ENCODE measurements around the gene ZDHHC8. TPM values are rescaled to one million over a fixed set of nuclear protein-coding genes. Genes with fewer than 3 reads are reported as not detected.

The ZDHHC8 gene
- total RNA-seq, 2 experiments from 2014 or later, result 44.5 to 44.8 TPM

DNA sequence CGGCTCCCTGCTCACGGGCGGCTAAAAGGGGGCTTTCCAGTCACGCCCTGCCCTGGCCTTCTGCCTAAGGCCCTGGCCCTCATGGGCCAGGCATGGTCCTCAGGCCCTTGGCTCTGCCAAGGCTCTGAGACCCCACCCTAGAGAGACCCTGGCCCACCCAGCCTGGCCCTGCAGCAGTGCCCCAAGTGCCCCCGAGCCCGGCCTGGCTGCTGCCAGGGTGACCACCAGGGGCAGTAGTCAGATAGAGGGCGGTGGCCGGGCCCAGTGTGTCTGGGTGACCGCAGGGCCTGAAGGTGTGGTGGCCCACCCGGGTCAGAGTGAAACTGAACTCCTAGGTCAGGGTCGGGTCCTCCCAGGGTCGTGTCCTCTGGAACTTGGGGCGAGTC is 48.6 kb downstream of the ZDHHC8 start:
- intact Hi-C loops (cut with micrococcal nuclease), result no loop called here

DNA sequence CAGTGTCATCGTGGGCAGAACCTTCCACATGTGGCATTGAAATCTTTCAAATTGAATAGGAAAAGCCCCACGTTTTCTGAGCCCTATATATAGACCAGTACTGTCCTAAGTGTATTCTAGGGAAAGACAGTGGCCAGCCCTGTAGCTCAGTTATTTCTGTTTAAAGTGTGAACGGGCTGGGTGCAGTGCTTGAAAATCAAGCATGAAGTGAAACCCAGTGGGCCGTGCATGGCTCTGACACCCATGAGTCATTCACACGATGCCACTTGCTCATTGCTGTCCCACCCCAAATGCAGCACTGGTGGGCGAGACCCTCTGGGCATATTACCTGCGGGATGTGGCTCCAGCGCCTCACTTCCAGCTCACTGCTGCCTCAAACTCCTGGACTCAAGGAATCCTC is 49.0 kb downstream of the ZDHHC8 start:
- ATAC-seq, result peak; percentile 42
- TF ChIP-seq, protein P1, sequence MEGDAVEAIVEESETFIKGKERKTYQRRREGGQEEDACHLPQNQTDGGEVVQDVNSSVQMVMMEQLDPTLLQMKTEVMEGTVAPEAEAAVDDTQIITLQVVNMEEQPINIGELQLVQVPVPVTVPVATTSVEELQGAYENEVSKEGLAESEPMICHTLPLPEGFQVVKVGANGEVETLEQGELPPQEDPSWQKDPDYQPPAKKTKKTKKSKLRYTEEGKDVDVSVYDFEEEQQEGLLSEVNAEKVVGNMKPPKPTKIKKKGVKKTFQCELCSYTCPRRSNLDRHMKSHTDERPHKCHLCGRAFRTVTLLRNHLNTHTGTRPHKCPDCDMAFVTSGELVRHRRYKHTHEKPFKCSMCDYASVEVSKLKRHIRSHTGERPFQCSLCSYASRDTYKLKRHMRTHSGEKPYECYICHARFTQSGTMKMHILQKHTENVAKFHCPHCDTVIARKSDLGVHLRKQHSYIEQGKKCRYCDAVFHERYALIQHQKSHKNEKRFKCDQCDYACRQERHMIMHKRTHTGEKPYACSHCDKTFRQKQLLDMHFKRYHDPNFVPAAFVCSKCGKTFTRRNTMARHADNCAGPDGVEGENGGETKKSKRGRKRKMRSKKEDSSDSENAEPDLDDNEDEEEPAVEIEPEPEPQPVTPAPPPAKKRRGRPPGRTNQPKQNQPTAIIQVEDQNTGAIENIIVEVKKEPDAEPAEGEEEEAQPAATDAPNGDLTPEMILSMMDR (IDR thresholded peaks at IDR 0.05), result no peak
- intact Hi-C loops (cut with micrococcal nuclease), result no loop called here

More for the DNA sequence above, 48.6 kb downstream of the ZDHHC8 start:
- no peak for ATAC-seq
- no peak overlapping the region for H3K27ac Mint-ChIP-seq
- H3K4me1 Mint-ChIP-seq (ENCODE audit: low read depth), result no peaks in the 10 kb centered on the region
- no peak overlapping the region for H3K4me3 Mint-ChIP-seq
- no peaks in the 10 kb centered on the region for H3K36me3 Mint-ChIP-seq (ENCODE audit: low read depth)
- TF ChIP-seq, protein P1 (IDR thresholded peaks at IDR 0.05), result no peak
- H3K27me3 Mint-ChIP-seq, result no peaks in the 10 kb centered on the region
- DNase-seq, result no peak
- CTCF ChIA-PET, result no interaction called here
- H3K9me3 Mint-ChIP-seq, result no peaks in the 10 kb centered on the region
- POLR2A ChIA-PET, result no interaction called here

DNA sequence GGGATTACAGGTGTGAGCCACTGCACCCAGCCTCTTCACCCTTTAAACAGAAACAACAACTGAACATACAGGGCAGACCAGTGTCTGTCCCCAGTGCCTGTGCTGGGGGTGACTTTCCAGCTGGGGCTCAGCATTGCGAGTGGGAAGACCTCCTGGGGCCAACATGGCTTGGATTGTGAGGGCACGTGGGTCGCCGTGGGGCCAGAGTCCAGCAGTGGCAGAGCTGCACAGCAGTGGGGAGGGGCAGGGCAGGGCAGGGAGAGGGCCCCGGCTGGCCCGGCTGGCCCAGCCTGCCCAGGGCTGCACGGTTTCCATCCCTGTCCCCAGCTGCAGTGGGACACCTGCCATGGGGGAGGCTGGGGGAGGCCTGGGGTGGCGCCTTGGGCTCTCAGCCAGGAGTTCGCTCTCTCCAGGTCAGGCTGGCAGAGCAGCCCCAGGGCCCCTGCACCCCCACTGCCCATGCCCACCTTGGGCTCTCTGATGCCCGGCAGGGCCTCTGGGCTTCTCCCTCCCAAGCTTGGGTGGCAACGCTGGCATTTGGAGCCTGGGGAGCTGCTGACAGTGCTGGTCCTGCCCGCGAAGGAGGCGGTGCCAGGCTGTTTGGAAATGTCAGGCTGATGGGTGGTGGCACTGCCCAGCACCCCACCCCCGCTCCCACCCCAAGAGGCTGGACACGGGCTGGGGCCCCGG is 49.7 kb downstream of the ZDHHC8 start:
- DNase-seq, result no peak
- no peaks in the 10 kb centered on the region for H3K27me3 Mint-ChIP-seq
- POLR2A ChIA-PET, result no interaction called here
- H3K4me1 Mint-ChIP-seq (ENCODE audit: low read depth), result no peaks in the 10 kb centered on the region
- no peak overlapping the region for H3K4me3 Mint-ChIP-seq
- TF ChIP-seq, protein P1 (IDR thresholded peaks at IDR 0.05), result no peak
- H3K9me3 Mint-ChIP-seq, result no peaks in the 10 kb centered on the region
- no peak for ATAC-seq
- H3K36me3 Mint-ChIP-seq (ENCODE audit: low read depth), result no peaks in the 10 kb centered on the region
- no peak overlapping the region for H3K27ac Mint-ChIP-seq
- CTCF ChIA-PET, result interaction anchor here (0.8 kb wide), 1 partner anchor 20 kb away, joined by 3 read pairs; no protein-coding TSS in a partner anchor
- intact Hi-C loops (cut with micrococcal nuclease), result no loop called here

More for the DNA sequence above, 49.0 kb downstream of the ZDHHC8 start:
- Mint-ChIP-seq H3K4me1 (ENCODE audit: low read depth) (no peaks in the 10 kb centered on the region), H3K9me3 (no peaks in the 10 kb centered on the region), H3K27ac (no peak overlapping the region), H3K36me3 (ENCODE audit: low read depth) (no peaks in the 10 kb centered on the region), H3K27me3 (no peaks in the 10 kb centered on the region), H3K4me3 (no peak overlapping the region)
- ChIA-PET CTCF (interaction anchor here (0.8 kb wide), 1 partner anchor 19 kb away, joined by 3 read pairs; no protein-coding TSS in a partner anchor), POLR2A (no interaction called here)
- peak; percentile 19 for DNase-seq

DNA sequence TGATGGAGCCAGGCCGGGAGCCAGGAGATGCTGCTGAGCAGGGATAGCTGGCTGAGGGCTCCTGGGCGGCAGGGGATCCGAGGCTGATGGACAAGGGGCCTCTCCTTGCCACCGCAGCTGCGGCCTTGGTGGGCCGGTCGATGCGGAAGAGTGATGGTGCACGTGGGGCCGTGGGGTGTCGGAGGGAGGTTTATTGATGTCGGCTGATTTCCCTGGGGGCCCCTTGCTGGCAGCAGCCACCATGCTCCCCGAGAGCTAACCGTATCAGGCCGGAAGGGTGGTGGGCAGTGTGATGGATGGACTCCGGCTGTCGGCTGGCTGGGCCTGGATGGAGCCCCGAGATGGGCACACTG is 50.3 kb downstream of the ZDHHC8 start:
- CTCF ChIA-PET, result no interaction called here

DNA sequence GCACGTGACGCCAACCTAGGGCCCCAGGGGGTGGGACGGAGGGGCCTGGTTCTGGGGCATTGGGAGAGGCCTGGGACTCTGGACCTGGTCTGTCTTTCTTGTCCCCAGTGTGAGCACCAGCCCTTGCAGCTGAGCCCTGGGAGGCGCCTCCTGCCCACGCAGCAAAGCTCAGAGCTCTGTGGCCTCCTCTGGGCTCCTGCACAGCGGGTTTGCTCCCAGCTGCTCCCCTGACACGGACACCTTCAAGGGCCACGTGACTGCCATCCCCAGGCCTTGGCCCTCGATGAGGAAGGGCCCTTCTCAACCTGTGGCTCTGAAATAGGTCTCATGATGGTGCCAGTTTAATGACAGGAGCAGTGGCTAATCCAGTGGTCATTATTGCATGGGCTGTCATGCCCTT is 50.8 kb downstream of the ZDHHC8 start:
- Mint-ChIP-seq H3K27me3 (no peaks in the 10 kb centered on the region), H3K9me3 (no peaks in the 10 kb centered on the region), H3K4me3 (no peak overlapping the region), H3K36me3 (ENCODE audit: low read depth) (no peaks in the 10 kb centered on the region), H3K27ac (no peak overlapping the region), H3K4me1 (ENCODE audit: low read depth) (no peaks in the 10 kb centered on the region)
- ChIA-PET POLR2A (no interaction called here), CTCF (no interaction called here)
- no peak for ATAC-seq
- TF ChIP-seq, protein P1 (IDR thresholded peaks at IDR 0.05), result no peak
- intact Hi-C loops (cut with micrococcal nuclease), result no loop called here
- DNase-seq, result no peak

More for the DNA sequence above, 50.3 kb downstream of the ZDHHC8 start:
- no peaks in the 10 kb centered on the region for H3K9me3 Mint-ChIP-seq
- no peak overlapping the region for H3K27ac Mint-ChIP-seq
- intact Hi-C loops (cut with micrococcal nuclease), result no loop called here
- ATAC-seq, result no peak
- H3K4me1 Mint-ChIP-seq (ENCODE audit: low read depth), result no peaks in the 10 kb centered on the region
- H3K4me3 Mint-ChIP-seq, result no peak overlapping the region
- POLR2A ChIA-PET, result no interaction called here
- no peaks in the 10 kb centered on the region for H3K36me3 Mint-ChIP-seq (ENCODE audit: low read depth)
- no peak for DNase-seq
- no peaks in the 10 kb centered on the region for H3K27me3 Mint-ChIP-seq
- TF ChIP-seq, protein P1 (IDR thresholded peaks at IDR 0.05), result no peak
